H54 (cell line): Measurements from ENCODE around the gene GPC6.

Source experiments
- DNase-seq: peaks from one replicate; pipeline ENCODE4 v3.0.0; 2011; ENCODE audit warnings: low spot score, mixed read lengths; ENCODE audit not compliant: insufficient read length
- FAIRE-seq: peaks from 3 replicates; lab custom pipeline; 2011; peaks lifted over from hg19 to GRCh38; lab: Jason Lieb, UNC
- POLR2A ChIP-seq: IDR thresholded peaks from 2 replicates; pipeline ENCODE4 v1.6.1; 2011; ENCODE audit warnings: low read depth, mild to moderate bottlenecking, low read length

GPC6 gene

GRCh38 chr13:93736081-93736480 lies 509.5 kb downstream of the GPC6 start:
- TF ChIP-seq POLR2A = no peak
- DNase-seq = no peak
- FAIRE-seq = no peak

- TF ChIP-seq POLR2A = no peak
- DNase-seq (no peak), FAIRE-seq (no peak)
Observed at GRCh38 chr13:93736909-93737308, 510.3 kb downstream of the GPC6 start.

- DNase-seq (no peak), FAIRE-seq (peak; percentile 38)
- no peak for TF ChIP-seq POLR2A
Observed at GRCh38 chr13:93740334-93740733, 513.7 kb downstream of the GPC6 start.

GRCh38 chr13:93744033-93744432 lies 517.4 kb downstream of the GPC6 start:
- DNase-seq (no peak), FAIRE-seq (peak; percentile 27)
- TF ChIP-seq POLR2A = no peak

GRCh38 chr13:93744886-93745285 lies 518.3 kb downstream of the GPC6 start:
- no peak for DNase-seq
- no peak for TF ChIP-seq POLR2A
- FAIRE-seq = no peak

- TF ChIP-seq POLR2A = no peak
- FAIRE-seq (peak; percentile 81), DNase-seq (no peak)
Observed at GRCh38 chr13:93745884-93746283, 519.3 kb downstream of the GPC6 start.

GRCh38 chr13:93746589-93746988 lies 520.0 kb downstream of the GPC6 start:
- peak; percentile 33 for FAIRE-seq
- DNase-seq = no peak
- TF ChIP-seq POLR2A = no peak

- TF ChIP-seq POLR2A = no peak
- FAIRE-seq (no peak), DNase-seq (no peak)
Observed at GRCh38 chr13:93750676-93751075, 524.1 kb downstream of the GPC6 start.

- DNase-seq = no peak
- peak; percentile 33 for FAIRE-seq
- no peak for TF ChIP-seq POLR2A
Observed at GRCh38 chr13:93751117-93751516, 524.5 kb downstream of the GPC6 start.

- no peak for TF ChIP-seq POLR2A
- FAIRE-seq (no peak), DNase-seq (no peak)
Observed at GRCh38 chr13:93752541-93752940, 525.9 kb downstream of the GPC6 start.

GRCh38 chr13:93753639-93754038 lies 527.0 kb downstream of the GPC6 start:
- DNase-seq (no peak), FAIRE-seq (no peak)
- TF ChIP-seq POLR2A = no peak

GRCh38 chr13:93755341-93755740 lies 528.7 kb downstream of the GPC6 start:
- DNase-seq (no peak), FAIRE-seq (no peak)
- no peak for TF ChIP-seq POLR2A

- TF ChIP-seq POLR2A = no peak
- DNase-seq (no peak), FAIRE-seq (peak; percentile 94)
Observed at GRCh38 chr13:93758575-93758974, 532.0 kb downstream of the GPC6 start.

GRCh38 chr13:93762708-93763426 lies 536.3 kb downstream of the GPC6 start:
- DNase-seq (no peak), FAIRE-seq (no peak)
- no peak for TF ChIP-seq POLR2A

- DNase-seq (no peak), FAIRE-seq (no peak)
Observed at GRCh38 chr13:93765062-93765461, 538.5 kb downstream of the GPC6 start.

More at GRCh38 chr13:93765062-93765461, 538.5 kb downstream of the GPC6 start:
- TF ChIP-seq POLR2A = no peak
